Ascending aorta (tissue), 2 donors: ENCODE measurements around the gene PLCB1. TPM values are rescaled to one million over a fixed set of nuclear protein-coding genes. Genes with fewer than 3 reads are reported as not detected.

Source experiments
- DNase-seq, 2 donors: peaks; one replicate each; pipeline ENCODE4 v3.0.0-alpha.2; 2019; ENCODE audit warnings: low spot score in 2 of 2
- H3K27ac ChIP-seq, 2 donors: fragments of 200-600 bp; sonication (generic); one replicate each; pipeline ENCODE4 v1.5.1; 2016 to 2017; ENCODE audit warnings: mild to moderate bottlenecking in 1 of 2
- H3K27me3 ChIP-seq: fragments of 200-600 bp; sonication (generic); one replicate; pipeline ENCODE4 v1.5.1; 2017
- H3K36me3 ChIP-seq, 2 donors: fragments of 200-600 bp; sonication (generic); one replicate each; pipeline ENCODE4 v1.5.1; 2016
- H3K4me1 ChIP-seq, 2 donors: fragments of 200-600 bp; sonication (generic); one replicate each; pipeline ENCODE4 v1.5.1; 2016 to 2017; ENCODE audit warnings: mild to moderate bottlenecking in 1 of 2
- H3K4me3 ChIP-seq, 2 donors: fragments of 200-600 bp; sonication (generic); one replicate each; pipeline ENCODE4 v1.5.1; 2016 to 2017; ENCODE audit warnings: mild to moderate bottlenecking in 1 of 2
- H3K9me3 ChIP-seq, 2 donors: fragments of 200-600 bp; sonication (generic); one replicate each; pipeline ENCODE4 v1.5.1; 2016
- intact Hi-C: fragments of 100-400 bp; cut with DNase I; formaldehyde crosslinking; loops from one replicate; pipeline ENCODE4 v1.15.1; 2023
- total RNA-seq: library from RNA; depleted of rRNA; stranded (reverse); fragments of >200 nt; gene quantifications from one replicate; pipeline ENCODE4 v1.1.0, GENCODE V29; 2016
- TF ChIP-seq, protein P1 (sequence below), 3 experiments: fragments of 200-600 bp in 2 of 3; fragments of 450-650 bp in 1 of 3; sonication (generic) in 2 of 3; IDR thresholded peaks; one replicate each; pipeline ENCODE4 v1.5.1; 2016 to 2019; ENCODE audit warnings: antibody characterized with exemption in 3 of 3, mild to moderate bottlenecking in 1 of 3, moderate library complexity in 1 of 3

The PLCB1 gene
- total RNA-seq, 1 donor from 2014 or later: 22.9 TPM

GRCh38 chr20:8130840-8131526, 1.1 kb upstream of the PLCB1 start:
- TF ChIP-seq, protein P1, sequence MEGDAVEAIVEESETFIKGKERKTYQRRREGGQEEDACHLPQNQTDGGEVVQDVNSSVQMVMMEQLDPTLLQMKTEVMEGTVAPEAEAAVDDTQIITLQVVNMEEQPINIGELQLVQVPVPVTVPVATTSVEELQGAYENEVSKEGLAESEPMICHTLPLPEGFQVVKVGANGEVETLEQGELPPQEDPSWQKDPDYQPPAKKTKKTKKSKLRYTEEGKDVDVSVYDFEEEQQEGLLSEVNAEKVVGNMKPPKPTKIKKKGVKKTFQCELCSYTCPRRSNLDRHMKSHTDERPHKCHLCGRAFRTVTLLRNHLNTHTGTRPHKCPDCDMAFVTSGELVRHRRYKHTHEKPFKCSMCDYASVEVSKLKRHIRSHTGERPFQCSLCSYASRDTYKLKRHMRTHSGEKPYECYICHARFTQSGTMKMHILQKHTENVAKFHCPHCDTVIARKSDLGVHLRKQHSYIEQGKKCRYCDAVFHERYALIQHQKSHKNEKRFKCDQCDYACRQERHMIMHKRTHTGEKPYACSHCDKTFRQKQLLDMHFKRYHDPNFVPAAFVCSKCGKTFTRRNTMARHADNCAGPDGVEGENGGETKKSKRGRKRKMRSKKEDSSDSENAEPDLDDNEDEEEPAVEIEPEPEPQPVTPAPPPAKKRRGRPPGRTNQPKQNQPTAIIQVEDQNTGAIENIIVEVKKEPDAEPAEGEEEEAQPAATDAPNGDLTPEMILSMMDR (IDR thresholded peaks at IDR 0.05): no peak
- Histone ChIP-seq H3K36me3 (no peaks in the 10 kb centered on the region), H3K9me3 (no peaks in the 10 kb centered on the region), H3K4me3 (peak overlapping the region in 1 of 2 donors; percentile 82), H3K27ac (no peak overlapping the region), H3K27me3 (no peaks in the 10 kb centered on the region), H3K4me1 (no peaks in the 10 kb centered on the region)
- no peak for DNase-seq
- intact Hi-C loops: no loop called here

DNA sequence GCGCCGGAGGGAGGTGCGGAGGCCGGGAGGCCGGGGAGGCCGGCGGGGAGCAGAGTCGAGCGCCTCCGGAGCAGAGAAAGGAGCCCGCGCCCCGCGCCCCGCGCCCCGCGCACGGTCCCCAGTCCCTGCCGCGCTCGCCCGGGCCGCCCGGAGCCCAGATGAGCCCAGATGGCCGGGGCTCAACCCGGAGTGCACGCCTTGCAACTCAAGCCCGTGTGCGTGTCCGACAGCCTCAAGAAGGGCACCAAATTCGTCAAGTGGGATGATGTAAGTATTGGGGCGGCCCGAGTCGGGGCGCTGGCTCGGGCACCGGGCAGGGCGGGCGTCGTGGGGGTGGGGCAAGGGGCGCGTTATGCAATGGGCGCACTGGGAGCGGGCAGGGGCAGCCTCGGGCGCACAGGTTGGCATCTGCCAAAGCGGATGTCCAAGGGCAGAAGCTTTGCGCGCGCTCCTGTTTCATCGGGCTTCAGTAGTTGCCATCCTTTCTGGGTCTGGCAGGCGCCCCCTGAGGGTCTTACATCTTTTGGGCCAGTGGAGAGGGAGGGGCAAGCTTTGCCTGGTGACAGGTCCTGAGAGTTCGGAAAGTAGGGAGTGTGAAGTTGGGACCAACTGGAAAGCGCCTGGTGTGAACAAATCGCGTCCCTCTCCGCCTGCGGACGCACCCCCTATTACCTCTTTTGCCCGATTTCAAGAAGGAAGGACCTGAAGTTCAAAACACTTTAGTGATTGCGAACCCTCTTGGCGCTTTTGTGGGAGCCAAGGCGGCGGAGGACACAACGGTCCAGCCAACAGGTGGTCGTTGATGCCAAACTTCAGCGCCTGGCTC, 631 bp downstream of the PLCB1 start:
- peak overlapping the region; percentile 73 to 82 for H3K4me3 ChIP-seq
- TF ChIP-seq, protein P1 (IDR thresholded peaks at IDR 0.05): no peak
- no peaks in the 10 kb centered on the region for H3K36me3 ChIP-seq
- intact Hi-C loops: loop anchor here (1.0 to 2.0 kb wide), 2 partner anchors 257 to 590 kb away; no protein-coding TSS in a partner anchor
- H3K27me3 ChIP-seq: no peaks in the 10 kb centered on the region
- DNase-seq: peak in 1 of 2 donors; percentile 64
- no peaks in the 10 kb centered on the region for H3K4me1 ChIP-seq
- no peaks in the 10 kb centered on the region for H3K9me3 ChIP-seq
- H3K27ac ChIP-seq: peak overlapping the region; percentile 27 to 37

- H3K36me3 ChIP-seq: no peaks in the 10 kb centered on the region
- H3K27me3 ChIP-seq: no peaks in the 10 kb centered on the region
- no peaks in the 10 kb centered on the region for H3K4me1 ChIP-seq
- H3K4me3 ChIP-seq: peak overlapping the region; percentile 73 to 82
- no peaks in the 10 kb centered on the region for H3K9me3 ChIP-seq
- no peak overlapping the region for H3K27ac ChIP-seq
- DNase-seq: no peak
- TF ChIP-seq, protein P1 (IDR thresholded peaks at IDR 0.05): no peak
- intact Hi-C loops: loop anchor here (2.0 kb wide), 1 partner anchor 589 kb away; no protein-coding TSS in a partner anchor
Observed at GRCh38 chr20:8133310-8133768, 1.3 kb downstream of the PLCB1 start.

DNA sequence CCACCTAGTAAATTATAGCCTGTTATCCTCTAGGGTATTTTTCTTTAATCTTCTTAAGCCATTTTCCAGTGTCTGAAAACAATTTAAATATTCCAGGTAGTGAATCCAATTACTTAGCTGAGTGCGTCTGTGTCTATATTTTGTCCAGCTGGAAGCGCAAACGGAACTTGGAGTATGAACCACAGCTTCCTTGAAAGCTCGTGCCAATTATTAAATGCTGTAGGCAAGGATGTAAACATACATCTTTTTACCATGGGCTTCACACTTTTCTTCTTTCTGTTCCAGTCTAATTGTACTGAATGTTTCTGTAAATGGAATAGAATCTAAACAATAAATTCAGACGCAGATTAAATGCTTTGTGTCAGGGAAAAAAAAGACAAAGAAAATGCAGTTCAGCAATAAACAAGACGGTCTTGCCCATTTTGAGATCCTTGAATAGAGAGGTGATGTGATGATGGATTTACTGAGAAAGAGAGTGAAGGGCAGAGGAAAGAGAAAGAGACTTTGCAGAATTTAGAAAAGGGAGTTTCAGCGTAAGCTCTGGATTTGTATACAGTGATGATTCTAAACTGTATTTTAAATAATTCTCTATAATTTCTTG, 1.9 kb downstream of the PLCB1 start:
- H3K36me3 ChIP-seq: no peaks in the 10 kb centered on the region
- no peak for DNase-seq
- no peaks in the 10 kb centered on the region for H3K9me3 ChIP-seq
- H3K27ac ChIP-seq: no peak overlapping the region
- H3K27me3 ChIP-seq: no peaks in the 10 kb centered on the region
- H3K4me1 ChIP-seq: no peaks in the 10 kb centered on the region
- TF ChIP-seq, protein P1 (IDR thresholded peaks at IDR 0.05): no peak
- H3K4me3 ChIP-seq: peak overlapping the region in 1 of 2 donors; percentile 73
- intact Hi-C loops: loop anchor here (2.0 kb wide), 1 partner anchor 589 kb away; no protein-coding TSS in a partner anchor

- no peak for DNase-seq
- H3K27ac ChIP-seq: no peak overlapping the region
- H3K36me3 ChIP-seq: no peaks in the 10 kb centered on the region
- H3K4me3 ChIP-seq: no peak overlapping the region
- TF ChIP-seq, protein P1 (IDR thresholded peaks at IDR 0.05): no peak
- H3K9me3 ChIP-seq: no peaks in the 10 kb centered on the region
- intact Hi-C loops: no loop called here
- no peaks in the 10 kb centered on the region for H3K4me1 ChIP-seq
- H3K27me3 ChIP-seq: no peaks in the 10 kb centered on the region
Observed at GRCh38 chr20:8139899-8140298, 7.8 kb downstream of the PLCB1 start.
